ENCODE measurements around the gene WDFY2.

The WDFY2 gene

DNA sequence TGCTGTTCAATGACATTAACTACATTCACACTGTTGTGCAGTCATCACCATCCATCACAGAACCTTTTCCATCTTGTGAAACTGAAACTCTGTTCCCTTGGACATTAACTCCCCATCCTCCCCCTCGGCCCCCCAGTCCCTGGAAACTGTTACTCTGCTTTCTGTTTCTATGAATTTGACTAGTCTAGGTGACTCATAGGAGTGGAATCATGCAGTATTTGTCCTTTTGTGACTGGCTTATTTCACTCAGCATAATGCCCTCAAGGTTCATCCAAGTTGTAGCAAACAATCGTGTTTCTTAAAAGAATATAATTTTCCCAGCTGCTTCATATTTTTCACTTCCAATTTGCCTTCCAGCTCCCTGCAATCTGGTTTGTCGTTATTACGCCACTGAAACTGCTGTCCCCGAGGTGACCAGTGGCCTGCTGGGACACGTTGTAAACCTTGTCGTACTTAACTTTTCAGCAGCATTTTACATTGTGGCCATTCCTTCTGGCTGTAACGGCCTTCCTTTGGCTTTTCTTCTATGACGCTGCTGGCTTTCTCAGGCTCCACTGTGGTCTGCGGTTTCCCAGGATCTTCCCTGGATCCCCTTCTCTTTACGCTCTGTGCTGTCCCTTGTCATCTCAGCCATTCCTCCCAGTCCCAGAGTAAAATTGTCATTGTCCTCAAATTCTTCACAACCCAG, 145.7 kb downstream of the WDFY2 start:
- Histone ChIP-seq H3K36me3 (ENCODE audit: control insufficient read depth in 5 of 5, insufficient read depth in 5 of 5, low read length in 5 of 5) (peaks cover 0 to 14% (median 8%) of the 10 kb centered on the region in 5 donors), H3K4me1 (ENCODE audit: control insufficient read depth in 5 of 5, insufficient read depth in 5 of 5, low read length in 5 of 5) (peaks cover 13 to 52% (median 39%) of the 10 kb centered on the region in 5 donors), H3K9ac (ENCODE audit: low read length in 5 of 5) (peak overlapping the region; percentile 0 to 64 (median 46)), H3K27ac (ENCODE audit: low read depth, low read length) (peak overlapping the region; percentile 96), H3K9me3 (ENCODE audit: control insufficient read depth in 5 of 5, low read length in 5 of 5) (no peaks in the 10 kb centered on the region), H3K4me3 (ENCODE audit: low read depth in 1 of 5, low read length in 5 of 5) (peak overlapping the region in 2 of 5 donors; percentile 20 to 23), H3K27me3 (ENCODE audit: control insufficient read depth in 5 of 5, insufficient read depth in 4 of 5, low read length in 5 of 5) (no peaks in the 10 kb centered on the region)

DNA sequence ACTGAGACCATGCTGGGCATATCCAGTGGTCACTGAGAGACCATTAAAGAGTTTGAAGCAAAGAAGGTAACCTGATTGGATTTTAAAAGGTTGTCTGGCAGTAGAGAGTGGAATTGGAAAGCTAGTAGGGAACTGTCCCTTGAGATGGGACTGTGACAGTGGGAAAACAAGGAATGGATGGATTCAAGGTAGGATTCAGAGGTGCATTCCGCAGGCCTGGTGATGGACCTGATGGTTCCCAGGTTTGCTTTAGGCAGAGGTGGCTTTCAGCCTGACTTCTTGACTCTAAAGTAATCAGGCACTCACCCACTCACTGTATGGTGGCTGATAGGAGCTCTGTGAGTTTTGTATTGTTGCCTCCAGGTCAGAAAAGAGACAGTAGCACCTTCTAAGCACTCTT, 146.7 kb downstream of the WDFY2 start:
- H3K9ac ChIP-seq (ENCODE audit: low read length in 5 of 5), result peak overlapping the region in 3 of 5 donors; percentile 9 to 46 (median 22)
- H3K4me1 ChIP-seq (ENCODE audit: control insufficient read depth in 5 of 5, insufficient read depth in 5 of 5, low read length in 5 of 5), result peaks cover 13 to 52% (median 39%) of the 10 kb centered on the region in 5 donors
- H3K4me3 ChIP-seq (ENCODE audit: low read depth in 1 of 5, low read length in 5 of 5), result no peak overlapping the region
- peak overlapping the region; percentile 96 for H3K27ac ChIP-seq (ENCODE audit: low read depth, low read length)
- H3K27me3 ChIP-seq (ENCODE audit: control insufficient read depth in 5 of 5, insufficient read depth in 4 of 5, low read length in 5 of 5), result no peaks in the 10 kb centered on the region
- H3K36me3 ChIP-seq (ENCODE audit: control insufficient read depth in 5 of 5, insufficient read depth in 5 of 5, low read length in 5 of 5), result peaks cover 0 to 14% (median 8%) of the 10 kb centered on the region in 5 donors
- H3K9me3 ChIP-seq (ENCODE audit: control insufficient read depth in 5 of 5, low read length in 5 of 5), result no peaks in the 10 kb centered on the region

DNA sequence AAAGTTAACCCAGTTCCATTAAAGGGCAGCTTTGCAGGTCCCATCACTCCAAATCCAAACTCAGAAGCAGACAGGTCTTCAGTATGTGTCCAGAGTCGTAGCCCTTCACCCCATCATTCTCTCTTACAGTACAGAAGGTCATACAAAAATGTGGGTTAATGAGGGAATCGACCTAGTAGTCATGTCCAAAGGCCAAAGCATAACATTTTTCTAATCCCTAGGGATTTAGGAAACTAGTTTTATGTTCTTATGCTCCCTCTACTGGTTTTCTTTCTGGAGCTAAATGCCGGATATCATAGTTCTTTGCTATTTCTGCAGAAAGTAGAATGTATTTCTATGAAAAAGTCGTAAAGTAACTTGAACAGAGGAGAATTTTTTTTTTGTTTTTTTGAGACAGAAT, 147.5 kb downstream of the WDFY2 start:
- Histone ChIP-seq H3K4me1 (ENCODE audit: control insufficient read depth in 5 of 5, insufficient read depth in 5 of 5, low read length in 5 of 5) (peaks cover 13 to 47% (median 35%) of the 10 kb centered on the region in 5 donors), H3K27ac (ENCODE audit: low read depth, low read length) (peak overlapping the region; percentile 96), H3K9ac (ENCODE audit: low read length in 5 of 5) (peak overlapping the region in 1 of 5 donors; percentile 9)

DNA sequence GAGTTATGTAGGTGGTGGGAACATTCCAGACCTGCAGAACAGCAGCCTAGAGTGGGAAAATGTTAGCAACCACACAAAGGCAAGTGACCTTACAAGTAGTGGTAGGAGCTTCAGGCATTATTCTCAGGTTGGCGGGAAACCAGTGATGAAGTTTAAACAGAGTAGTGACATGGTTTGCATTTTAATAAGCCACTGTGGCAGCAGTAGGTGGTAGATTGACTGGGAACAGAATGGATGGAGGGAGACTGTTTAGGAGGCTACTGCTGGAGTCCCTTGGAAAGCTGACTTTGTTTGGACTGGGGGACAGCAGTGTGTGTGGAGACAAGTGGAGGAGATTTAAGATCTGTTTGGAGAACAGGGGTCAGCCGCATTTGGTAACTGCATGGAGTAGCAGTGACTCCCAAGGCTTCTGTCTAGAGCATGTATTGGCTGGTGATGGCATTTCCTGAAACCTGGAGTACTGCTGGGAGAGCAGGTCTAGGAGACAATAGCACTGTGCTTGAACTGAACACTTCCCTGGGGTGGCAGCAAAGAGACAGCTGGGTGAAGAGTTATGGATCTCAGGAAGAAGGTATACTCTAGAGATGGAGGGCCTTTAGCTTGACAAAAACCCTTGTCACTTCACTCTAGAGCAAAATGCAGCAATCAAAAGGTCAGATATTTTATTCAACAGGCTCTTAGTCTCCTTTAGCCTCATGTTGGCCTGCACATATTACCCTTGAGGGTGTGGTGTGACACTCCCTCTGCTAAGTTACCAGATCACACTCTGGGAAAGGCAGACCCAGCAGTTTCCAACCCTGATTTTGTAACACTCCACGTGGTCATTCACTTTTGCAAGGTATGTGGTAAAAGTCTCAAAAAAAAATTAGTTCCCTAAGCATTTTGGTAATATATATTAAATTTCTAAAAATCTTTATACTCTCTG, 149.4 kb downstream of the WDFY2 start:
- Histone ChIP-seq H3K9me3 (ENCODE audit: control insufficient read depth in 5 of 5, low read length in 5 of 5) (no peaks in the 10 kb centered on the region), H3K4me3 (ENCODE audit: low read depth in 1 of 5, low read length in 5 of 5) (no peak overlapping the region), H3K27me3 (ENCODE audit: control insufficient read depth in 5 of 5, insufficient read depth in 4 of 5, low read length in 5 of 5) (no peaks in the 10 kb centered on the region), H3K4me1 (ENCODE audit: control insufficient read depth in 5 of 5, insufficient read depth in 5 of 5, low read length in 5 of 5) (peaks cover 13 to 43% (median 35%) of the 10 kb centered on the region in 5 donors), H3K27ac (ENCODE audit: low read depth, low read length) (peak overlapping the region; percentile 58), H3K36me3 (ENCODE audit: control insufficient read depth in 5 of 5, insufficient read depth in 5 of 5, low read length in 5 of 5) (peaks cover 0 to 10% (median 2%) of the 10 kb centered on the region in 5 donors), H3K9ac (ENCODE audit: low read length in 5 of 5) (no peak overlapping the region)

More for the DNA sequence above, 147.5 kb downstream of the WDFY2 start:
- Histone ChIP-seq H3K9me3 (ENCODE audit: control insufficient read depth in 5 of 5, low read length in 5 of 5) (no peaks in the 10 kb centered on the region), H3K36me3 (ENCODE audit: control insufficient read depth in 5 of 5, insufficient read depth in 5 of 5, low read length in 5 of 5) (peaks cover 0 to 10% (median 8%) of the 10 kb centered on the region in 5 donors), H3K27me3 (ENCODE audit: control insufficient read depth in 5 of 5, insufficient read depth in 4 of 5, low read length in 5 of 5) (no peaks in the 10 kb centered on the region), H3K4me3 (ENCODE audit: low read depth in 1 of 5, low read length in 5 of 5) (no peak overlapping the region)

DNA sequence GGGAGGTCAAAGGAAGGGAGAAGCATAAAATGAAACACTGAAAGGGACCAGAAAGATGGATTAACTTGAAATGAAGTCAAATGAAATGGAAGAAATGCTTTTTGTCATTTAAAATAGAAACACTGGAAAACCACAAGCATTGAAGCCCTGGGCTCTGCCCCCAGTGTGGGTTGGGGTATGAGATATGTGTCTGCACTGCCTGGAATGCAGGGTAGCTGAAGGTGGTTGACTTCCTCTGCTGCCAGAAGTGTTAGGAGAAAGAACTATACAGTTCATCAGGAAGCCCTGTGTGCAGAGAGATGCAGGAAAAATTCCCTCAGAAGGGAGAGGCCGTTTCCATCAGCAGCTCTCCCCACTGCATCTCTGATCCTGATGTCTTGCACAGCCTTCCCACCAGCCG, 150.5 kb downstream of the WDFY2 start:
- H3K36me3 ChIP-seq (ENCODE audit: control insufficient read depth in 5 of 5, insufficient read depth in 5 of 5, low read length in 5 of 5), result peaks cover 0 to 18% (median 0%) of the 10 kb centered on the region in 5 donors
- no peaks in the 10 kb centered on the region for H3K9me3 ChIP-seq (ENCODE audit: control insufficient read depth in 5 of 5, low read length in 5 of 5)
- no peak overlapping the region for H3K27ac ChIP-seq (ENCODE audit: low read depth, low read length)
- peaks cover 13 to 44% (median 34%) of the 10 kb centered on the region in 5 donors for H3K4me1 ChIP-seq (ENCODE audit: control insufficient read depth in 5 of 5, insufficient read depth in 5 of 5, low read length in 5 of 5)
- no peaks in the 10 kb centered on the region for H3K27me3 ChIP-seq (ENCODE audit: control insufficient read depth in 5 of 5, insufficient read depth in 4 of 5, low read length in 5 of 5)
- H3K9ac ChIP-seq (ENCODE audit: low read length in 5 of 5), result no peak overlapping the region
- H3K4me3 ChIP-seq (ENCODE audit: low read depth in 1 of 5, low read length in 5 of 5), result no peak overlapping the region

DNA sequence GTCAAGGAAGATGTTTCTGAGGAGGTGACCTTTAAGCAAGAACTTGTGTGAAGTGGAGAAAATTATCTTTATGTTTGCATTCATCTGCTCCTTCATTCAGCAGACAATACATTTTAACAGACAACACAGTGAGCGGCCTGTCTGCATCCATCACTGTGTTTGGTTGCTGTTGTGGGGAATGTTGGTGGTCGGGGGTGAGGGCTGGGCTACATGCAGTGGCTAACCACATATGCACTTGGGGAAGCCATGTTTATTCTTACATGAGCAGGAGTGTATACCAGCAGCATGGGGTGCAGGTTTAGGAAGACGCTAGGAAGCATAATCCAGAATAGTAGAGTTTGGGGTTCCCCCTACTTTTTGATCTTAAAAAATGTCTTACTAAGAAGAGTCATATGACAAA, 153.3 kb downstream of the WDFY2 start:
- H3K27me3 ChIP-seq (ENCODE audit: control insufficient read depth in 5 of 5, insufficient read depth in 4 of 5, low read length in 5 of 5), result no peaks in the 10 kb centered on the region
- H3K4me3 ChIP-seq (ENCODE audit: low read depth in 1 of 5, low read length in 5 of 5), result no peak overlapping the region
- H3K9ac ChIP-seq (ENCODE audit: low read length in 5 of 5), result no peak overlapping the region
- H3K4me1 ChIP-seq (ENCODE audit: control insufficient read depth in 5 of 5, insufficient read depth in 5 of 5, low read length in 5 of 5), result peaks cover 3 to 44% (median 29%) of the 10 kb centered on the region in 5 donors
- H3K27ac ChIP-seq (ENCODE audit: low read depth, low read length), result no peak overlapping the region
- no peaks in the 10 kb centered on the region for H3K9me3 ChIP-seq (ENCODE audit: control insufficient read depth in 5 of 5, low read length in 5 of 5)
- H3K36me3 ChIP-seq (ENCODE audit: control insufficient read depth in 5 of 5, insufficient read depth in 5 of 5, low read length in 5 of 5), result peaks cover 0 to 31% (median 2%) of the 10 kb centered on the region in 5 donors

DNA sequence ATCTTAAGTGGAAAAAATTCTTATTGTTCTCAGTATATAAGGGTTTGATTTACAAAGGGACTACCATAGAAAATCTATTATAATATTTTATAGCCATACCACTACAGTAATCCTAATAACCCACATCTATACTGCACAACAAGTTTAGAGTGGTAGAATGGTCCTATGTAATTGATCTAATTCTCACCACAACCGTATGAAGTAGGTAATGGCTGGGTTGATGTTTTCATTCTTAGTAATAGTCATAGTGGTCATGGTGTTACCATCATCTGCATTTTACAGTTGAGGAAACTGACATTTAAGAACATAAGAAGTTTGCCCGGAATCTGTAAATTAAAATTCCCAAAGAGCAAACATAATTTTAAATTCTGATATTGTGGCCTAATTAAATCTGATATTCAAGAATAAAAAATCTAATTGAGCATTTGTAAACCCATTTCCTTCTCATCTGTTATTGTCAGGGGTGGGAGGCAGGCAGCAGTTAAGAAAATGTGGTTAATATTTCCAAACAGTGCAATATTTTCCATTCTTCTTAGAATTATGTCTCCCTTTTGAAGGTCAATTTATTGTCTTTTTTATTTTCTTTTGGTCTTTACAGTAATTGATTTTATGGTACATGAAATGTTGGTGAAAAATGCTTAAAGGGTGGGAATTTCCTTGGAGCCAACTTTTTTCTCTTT, 154.1 kb downstream of the WDFY2 start:
- no peak overlapping the region for H3K9ac ChIP-seq (ENCODE audit: low read length in 5 of 5)
- H3K27ac ChIP-seq (ENCODE audit: low read depth, low read length), result no peak overlapping the region

DNA sequence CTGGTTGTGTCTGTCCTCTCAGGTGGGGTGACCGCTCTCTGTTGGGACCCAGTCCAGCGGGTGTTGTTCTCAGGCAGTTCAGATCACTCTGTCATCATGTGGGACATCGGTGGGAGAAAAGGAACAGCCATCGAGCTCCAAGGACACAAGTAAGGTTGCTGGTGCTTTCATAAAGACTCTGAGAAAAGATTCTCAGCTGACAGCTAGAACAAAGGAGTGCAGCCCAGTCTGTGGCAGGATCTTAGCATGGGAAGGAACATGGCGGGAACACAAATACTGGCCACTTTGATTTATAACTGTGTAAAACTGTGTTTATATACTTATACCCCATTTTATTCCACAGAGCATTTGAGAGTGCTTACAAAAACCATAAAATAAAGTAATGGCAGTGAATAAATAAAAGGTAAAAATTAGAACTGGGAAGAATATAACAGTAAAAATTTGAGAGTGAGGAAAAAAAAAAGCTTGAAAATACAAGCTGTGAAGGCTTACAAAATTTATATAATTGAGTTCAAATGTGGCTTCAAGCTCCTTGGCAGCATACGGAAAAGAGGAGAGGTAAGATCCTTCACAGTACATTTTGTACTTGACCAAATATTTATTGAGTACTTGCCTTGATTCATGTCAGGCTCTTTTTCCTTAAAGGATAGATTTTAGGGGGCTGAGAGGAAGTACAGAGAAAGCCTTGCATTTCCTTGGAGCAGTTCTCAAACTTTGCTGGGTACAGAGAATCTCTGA, 154.9 kb downstream of the WDFY2 start:
- H3K9me3 ChIP-seq (ENCODE audit: control insufficient read depth in 5 of 5, low read length in 5 of 5), result no peaks in the 10 kb centered on the region

More for the DNA sequence above, 154.1 kb downstream of the WDFY2 start:
- Histone ChIP-seq H3K9me3 (ENCODE audit: control insufficient read depth in 5 of 5, low read length in 5 of 5) (no peaks in the 10 kb centered on the region), H3K36me3 (ENCODE audit: control insufficient read depth in 5 of 5, insufficient read depth in 5 of 5, low read length in 5 of 5) (peaks cover 0 to 31% (median 2%) of the 10 kb centered on the region in 5 donors), H3K4me1 (ENCODE audit: control insufficient read depth in 5 of 5, insufficient read depth in 5 of 5, low read length in 5 of 5) (peaks cover 3 to 48% (median 31%) of the 10 kb centered on the region in 5 donors), H3K27me3 (ENCODE audit: control insufficient read depth in 5 of 5, insufficient read depth in 4 of 5, low read length in 5 of 5) (no peaks in the 10 kb centered on the region), H3K4me3 (ENCODE audit: low read depth in 1 of 5, low read length in 5 of 5) (no peak overlapping the region)

DNA sequence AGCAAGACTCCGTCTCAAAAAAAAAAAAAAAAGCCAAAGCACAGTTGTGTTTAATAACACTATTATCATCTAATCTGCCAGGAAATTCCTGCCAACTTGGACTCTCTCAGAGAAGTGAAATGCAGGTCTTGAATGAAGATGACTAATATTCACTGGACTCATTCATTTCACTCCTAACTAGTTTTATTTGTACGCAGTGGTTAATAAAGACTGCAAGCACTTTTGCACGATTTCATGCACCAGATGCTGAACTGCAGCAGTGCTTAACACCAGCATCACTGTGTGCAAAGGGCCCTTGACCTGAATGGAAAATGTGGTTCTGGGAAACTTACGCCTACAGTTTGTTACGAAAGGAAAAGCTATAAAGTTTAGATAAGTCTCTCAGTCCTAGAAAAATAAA, 156.4 kb downstream of the WDFY2 start:
- peaks cover 0 to 32% (median 2%) of the 10 kb centered on the region in 5 donors for H3K36me3 ChIP-seq (ENCODE audit: control insufficient read depth in 5 of 5, insufficient read depth in 5 of 5, low read length in 5 of 5)
- no peaks in the 10 kb centered on the region for H3K9me3 ChIP-seq (ENCODE audit: control insufficient read depth in 5 of 5, low read length in 5 of 5)
- peak overlapping the region in 3 of 5 donors; percentile 60 to 74 (median 63) for H3K9ac ChIP-seq (ENCODE audit: low read length in 5 of 5)
- peak overlapping the region; percentile 84 for H3K27ac ChIP-seq (ENCODE audit: low read depth, low read length)
- H3K4me1 ChIP-seq (ENCODE audit: control insufficient read depth in 5 of 5, insufficient read depth in 5 of 5, low read length in 5 of 5), result peaks cover 0 to 40% (median 24%) of the 10 kb centered on the region in 5 donors
- H3K4me3 ChIP-seq (ENCODE audit: low read depth in 1 of 5, low read length in 5 of 5), result no peak overlapping the region
- H3K27me3 ChIP-seq (ENCODE audit: control insufficient read depth in 5 of 5, insufficient read depth in 4 of 5, low read length in 5 of 5), result no peaks in the 10 kb centered on the region

More for the DNA sequence above, 154.9 kb downstream of the WDFY2 start:
- Histone ChIP-seq H3K36me3 (ENCODE audit: control insufficient read depth in 5 of 5, insufficient read depth in 5 of 5, low read length in 5 of 5) (peaks cover 0 to 38% (median 2%) of the 10 kb centered on the region in 5 donors), H3K27me3 (ENCODE audit: control insufficient read depth in 5 of 5, insufficient read depth in 4 of 5, low read length in 5 of 5) (no peaks in the 10 kb centered on the region), H3K27ac (ENCODE audit: low read depth, low read length) (peak overlapping the region; percentile 84), H3K9ac (ENCODE audit: low read length in 5 of 5) (peak overlapping the region in 2 of 5 donors; percentile 48 to 60), H3K4me3 (ENCODE audit: low read depth in 1 of 5, low read length in 5 of 5) (peak overlapping the region in 2 of 5 donors; percentile 11 to 13), H3K4me1 (ENCODE audit: control insufficient read depth in 5 of 5, insufficient read depth in 5 of 5, low read length in 5 of 5) (peaks cover 0 to 40% (median 24%) of the 10 kb centered on the region in 5 donors)
